GM20431 (cell line): ENCODE data around the gene SNCAIP.

Source experiments
- in situ Hi-C: fragments of 300-500 bp; cut with MseI, MboI; formaldehyde crosslinking; loops from one replicate; pipeline ENCODE4 v1.15.0; 2020; ENCODE audit warnings: low sequenced_read_pairs; ENCODE audit not compliant: unreplicated experiment

The SNCAIP gene

GRCh38 chr5:122390694-122391093 is 78.7 kb downstream of the SNCAIP start:
- in situ Hi-C loops, result no loop called here

GRCh38 chr5:122391621-122392020 is 79.6 kb downstream of the SNCAIP start:
- in situ Hi-C loops, result no loop called here

- in situ Hi-C loops, result no loop called here
Measured at GRCh38 chr5:122392224-122392623, 80.2 kb downstream of the SNCAIP start.

- in situ Hi-C loops, result no loop called here
Measured at GRCh38 chr5:122392824-122393223, 80.8 kb downstream of the SNCAIP start.

GRCh38 chr5:122394284-122394930 is 82.4 kb downstream of the SNCAIP start:
- in situ Hi-C loops, result no loop called here

- in situ Hi-C loops, result no loop called here
Measured at GRCh38 chr5:122398016-122398415, 86.0 kb downstream of the SNCAIP start.

- in situ Hi-C loops, result no loop called here
Measured at GRCh38 chr5:122400341-122400740, 88.3 kb downstream of the SNCAIP start.

- in situ Hi-C loops, result no loop called here
Measured at GRCh38 chr5:122400938-122401337, 88.9 kb downstream of the SNCAIP start.

GRCh38 chr5:122401976-122402725 is 90.1 kb downstream of the SNCAIP start:
- in situ Hi-C loops, result no loop called here

- in situ Hi-C loops, result no loop called here
Measured at GRCh38 chr5:122402955-122403685, 91.1 kb downstream of the SNCAIP start.

GRCh38 chr5:122404018-122404417 is 92.0 kb downstream of the SNCAIP start:
- in situ Hi-C loops, result no loop called here

GRCh38 chr5:122404653-122405362 is 92.8 kb downstream of the SNCAIP start:
- in situ Hi-C loops, result no loop called here

GRCh38 chr5:122405751-122406150 is 93.7 kb downstream of the SNCAIP start:
- in situ Hi-C loops, result no loop called here

- in situ Hi-C loops, result no loop called here
Measured at GRCh38 chr5:122406181-122406580, 94.1 kb downstream of the SNCAIP start.

- in situ Hi-C loops, result no loop called here
Measured at GRCh38 chr5:122408592-122409224, 96.7 kb downstream of the SNCAIP start.

- in situ Hi-C loops, result no loop called here
Measured at GRCh38 chr5:122412966-122413365, 100.9 kb downstream of the SNCAIP start.

GRCh38 chr5:122413722-122414121 is 101.7 kb downstream of the SNCAIP start:
- in situ Hi-C loops, result no loop called here

GRCh38 chr5:122415030-122415800 is 103.2 kb downstream of the SNCAIP start:
- in situ Hi-C loops, result no loop called here

GRCh38 chr5:122415801-122416120 is 103.7 kb downstream of the SNCAIP start:
- in situ Hi-C loops, result no loop called here
